Stimulated activated CD8-positive, alpha-beta memory T cell treated with anti-CD3 and anti-CD28 coated beads, Interleukin-2, amount 100 ng/mL, for 1 hour (primary cell): ENCODE measurements around the gene RSPH3.
"Not testable (repeated sequence)": the region's sequence is repeated elsewhere in the genome, so short reads cannot be mapped to it uniquely, and the experiment has no call there.

ENCODE experiments used
- DNase-seq, 2 donors: peaks; one replicate each; pipeline ENCODE4 v3.0.0-alpha.2; 2020; ENCODE audit warnings: low read depth in 2 of 2

Gene RSPH3

DNA sequence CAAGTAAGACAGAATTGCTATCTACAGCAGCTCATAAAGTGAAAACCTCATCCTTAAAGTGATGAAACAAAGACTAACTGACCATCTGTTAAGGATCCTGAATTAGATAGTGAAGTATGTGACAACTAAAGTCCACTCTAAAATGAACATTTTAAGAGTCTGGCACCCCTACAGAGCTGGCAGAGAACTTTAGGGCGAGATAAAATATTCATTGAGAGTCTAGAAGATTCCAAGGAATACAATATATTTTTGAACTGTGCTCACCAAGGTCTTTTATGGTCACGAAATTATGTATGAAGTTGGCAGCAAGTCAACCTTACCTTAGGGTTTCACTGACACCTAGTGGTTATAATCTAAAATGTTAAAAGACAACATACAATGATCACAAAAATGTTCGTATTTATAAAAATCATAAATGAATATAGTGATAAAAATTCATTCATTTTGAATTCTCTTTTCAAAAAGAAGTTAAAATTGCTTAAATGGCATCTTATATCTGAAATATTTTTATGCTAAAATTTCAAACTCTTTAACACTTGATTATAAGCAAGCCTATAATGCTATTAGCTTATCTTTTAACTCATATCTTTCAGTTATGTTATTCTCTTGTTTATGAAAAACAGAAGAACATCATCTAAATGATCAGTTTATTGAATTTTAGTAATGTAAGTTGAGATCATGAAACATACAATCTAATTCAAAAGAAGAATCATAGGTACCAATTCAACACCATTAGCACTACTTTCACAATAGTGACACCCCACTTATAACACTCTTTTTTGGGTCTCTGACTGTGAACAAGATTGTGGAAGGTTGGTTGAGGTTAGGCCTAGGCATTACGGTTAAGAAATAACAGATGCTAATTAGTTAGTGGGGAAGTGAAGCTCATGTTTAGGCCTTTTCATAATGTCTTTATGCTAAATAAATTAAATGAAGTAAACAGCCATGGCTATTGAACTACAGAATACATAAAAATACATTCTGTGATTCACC lies 27.5 kb downstream of the RSPH3 start:
- DNase-seq, result no peak

DNA sequence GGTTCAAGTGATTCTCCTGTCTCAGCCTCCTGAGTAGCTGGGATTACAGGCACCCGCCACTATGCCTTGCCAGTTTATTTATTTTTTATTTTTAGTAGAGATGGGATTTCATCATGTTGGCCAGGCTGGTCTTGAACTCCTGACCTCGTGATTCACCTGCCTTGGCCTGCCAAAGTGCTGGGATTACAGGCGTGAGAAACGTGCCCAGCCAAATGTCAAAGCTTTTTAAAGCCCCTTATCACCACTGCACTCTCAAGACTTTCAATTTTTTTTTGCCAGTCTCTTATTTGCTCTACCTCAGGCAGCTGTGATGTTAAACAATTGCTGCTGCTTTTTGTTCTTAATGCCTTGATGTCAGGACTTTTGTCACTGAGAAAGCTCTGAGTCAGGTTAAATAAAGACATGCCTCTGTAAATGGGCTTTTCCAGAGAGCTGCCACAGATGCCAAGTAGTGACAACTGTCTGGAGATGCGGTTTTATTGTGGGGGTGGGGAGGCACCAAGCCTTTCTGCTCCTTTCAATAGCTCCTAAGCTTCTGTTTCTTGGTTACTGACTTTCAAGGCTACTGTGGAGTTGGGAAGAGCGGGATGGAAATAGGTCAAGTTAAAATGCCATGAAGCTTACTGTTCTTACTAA lies 29.2 kb downstream of the RSPH3 start:
- no peak for DNase-seq

- no peak for DNase-seq
Observed at GRCh38 chr6:158969148-158969547, 30.9 kb downstream of the RSPH3 start.

DNA sequence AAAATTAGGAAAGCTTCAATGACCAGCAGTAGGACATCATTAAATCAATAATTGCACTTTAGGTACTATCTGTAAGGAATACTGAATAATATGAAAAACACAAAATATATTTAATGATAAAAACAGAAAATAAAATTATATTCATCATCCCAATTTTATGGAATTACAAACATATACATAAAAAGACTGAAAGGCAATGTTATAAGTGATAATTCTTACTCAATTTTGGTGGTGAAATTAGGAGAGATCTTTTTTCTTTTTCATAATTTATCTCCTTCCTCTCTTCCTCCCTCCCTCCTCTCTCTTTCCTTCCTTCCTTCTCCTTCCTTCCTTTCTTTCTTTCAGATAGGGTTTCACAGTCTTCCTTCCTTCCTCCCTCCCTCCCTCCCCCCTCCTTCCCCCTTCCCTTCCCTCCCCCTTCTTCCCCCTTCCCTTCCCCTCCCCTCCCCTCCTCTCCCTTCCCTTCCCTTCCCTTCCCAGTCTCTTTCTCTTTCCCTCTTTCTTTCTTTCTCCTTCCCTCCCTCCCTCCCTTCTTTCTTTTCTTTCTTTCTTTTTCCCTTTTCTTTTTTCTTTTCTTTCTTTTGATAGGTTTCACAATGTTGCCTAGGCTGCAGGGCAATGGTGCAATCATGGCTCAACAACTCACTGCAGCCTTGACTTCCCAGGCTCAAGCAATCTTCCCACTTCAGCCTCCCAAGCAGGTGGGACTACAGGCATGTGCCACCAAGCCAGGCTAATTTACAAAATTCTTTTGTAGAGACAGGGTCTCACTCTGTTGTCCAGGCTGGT lies 36.8 kb downstream of the RSPH3 start:
- no peak for DNase-seq

- DNase-seq, result no peak
Observed at GRCh38 chr6:158962371-158962770, 37.6 kb downstream of the RSPH3 start.

- DNase-seq, result no peak
Observed at GRCh38 chr6:158960026-158960425, 40.0 kb downstream of the RSPH3 start.

DNA sequence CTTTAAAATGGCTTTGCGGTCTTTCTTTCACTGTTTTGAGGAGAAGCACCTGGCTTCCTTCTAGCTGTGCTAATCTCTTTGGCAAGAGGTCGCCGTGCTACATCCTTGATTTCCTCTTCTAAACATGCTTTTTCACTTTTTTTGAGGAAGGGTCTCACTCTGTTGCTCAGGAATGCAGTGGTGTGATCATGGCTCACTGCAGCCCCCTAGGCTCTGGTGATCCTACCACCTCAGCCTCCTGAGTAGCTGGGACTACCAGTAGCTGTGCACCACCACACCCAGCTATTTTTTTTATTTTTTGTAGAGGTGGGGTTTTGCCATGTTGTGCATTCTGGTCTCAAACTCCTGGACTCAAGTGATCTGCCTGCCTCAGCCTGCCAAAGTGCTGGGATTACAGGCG lies 40.5 kb downstream of the RSPH3 start:
- no peak for DNase-seq

DNA sequence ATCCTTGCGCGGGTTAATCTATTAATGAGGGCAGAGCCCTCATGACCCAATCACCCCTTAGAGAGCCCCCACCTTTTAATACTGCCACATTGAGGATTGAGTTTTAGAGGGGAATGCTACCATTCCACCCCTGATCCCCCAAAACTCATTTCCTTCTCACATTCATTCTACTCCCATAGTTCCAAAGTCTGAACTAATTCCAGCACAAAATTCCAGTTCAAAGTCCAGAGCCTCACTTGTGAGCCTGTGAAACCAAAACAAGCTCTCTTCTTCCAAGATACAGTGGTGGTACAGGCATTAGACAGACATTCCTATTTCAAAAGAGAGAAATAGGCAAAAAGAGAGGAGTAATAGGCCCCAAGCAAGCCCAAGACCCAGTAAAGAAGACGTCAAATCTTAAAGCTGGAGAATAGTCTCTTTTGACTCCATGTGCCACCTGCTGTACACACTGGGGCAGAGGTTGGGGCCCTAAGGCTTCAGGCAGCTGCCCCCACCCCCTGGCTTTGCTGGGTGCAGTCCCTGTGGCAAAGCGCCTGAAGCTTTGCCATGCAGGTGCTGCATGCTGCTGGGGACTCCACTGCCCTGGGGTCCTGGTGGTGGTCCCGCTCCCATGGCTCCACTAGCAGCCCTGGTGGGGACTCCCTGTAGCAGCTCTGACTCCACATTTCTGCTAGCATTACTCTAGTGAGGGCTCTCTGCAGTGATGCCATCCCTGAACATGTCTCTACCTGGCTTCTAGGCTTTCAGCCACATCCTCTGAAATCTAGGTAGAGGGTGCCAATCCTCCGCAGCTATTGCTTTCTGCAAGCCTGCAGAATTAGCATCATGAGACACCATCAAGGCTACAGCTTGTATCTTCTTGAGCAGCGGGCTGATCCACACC lies 41.3 kb downstream of the RSPH3 start:
- DNase-seq, result no peak

- no peak for DNase-seq
Observed at GRCh38 chr6:158955255-158955654, 44.7 kb downstream of the RSPH3 start.

- DNase-seq, result no peak
Observed at GRCh38 chr6:158954753-158955152, 45.2 kb downstream of the RSPH3 start.

DNA sequence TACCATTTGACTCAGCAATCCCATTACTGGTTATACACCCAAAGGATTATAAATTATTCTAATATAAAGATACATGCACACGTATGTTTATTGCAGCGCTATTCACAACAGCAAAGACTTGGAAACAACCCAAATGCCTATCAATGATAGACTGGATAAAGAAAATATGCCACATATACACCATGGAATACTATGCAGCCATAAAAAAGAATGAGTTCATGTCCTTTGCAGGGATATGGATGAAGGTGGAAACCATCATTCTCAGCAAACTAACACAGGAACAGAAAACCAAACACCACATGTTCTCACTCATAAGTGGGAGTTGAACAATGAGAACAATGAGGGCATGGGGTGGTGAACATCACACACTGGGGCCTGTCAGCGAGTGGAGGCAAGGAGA lies 48.0 kb downstream of the RSPH3 start:
- not testable (repeated sequence) for DNase-seq

GRCh38 chr6:158951565-158951964 lies 48.4 kb downstream of the RSPH3 start:
- not testable (repeated sequence) for DNase-seq

GRCh38 chr6:158947284-158947683 lies 52.7 kb downstream of the RSPH3 start:
- no peak for DNase-seq

- DNase-seq, result no peak
Observed at GRCh38 chr6:158943380-158944032, 56.5 kb downstream of the RSPH3 start.

- no peak for DNase-seq
Observed at GRCh38 chr6:158942349-158942748, 57.7 kb downstream of the RSPH3 start.

GRCh38 chr6:158941246-158941645 lies 58.8 kb downstream of the RSPH3 start:
- DNase-seq, result no peak

DNA sequence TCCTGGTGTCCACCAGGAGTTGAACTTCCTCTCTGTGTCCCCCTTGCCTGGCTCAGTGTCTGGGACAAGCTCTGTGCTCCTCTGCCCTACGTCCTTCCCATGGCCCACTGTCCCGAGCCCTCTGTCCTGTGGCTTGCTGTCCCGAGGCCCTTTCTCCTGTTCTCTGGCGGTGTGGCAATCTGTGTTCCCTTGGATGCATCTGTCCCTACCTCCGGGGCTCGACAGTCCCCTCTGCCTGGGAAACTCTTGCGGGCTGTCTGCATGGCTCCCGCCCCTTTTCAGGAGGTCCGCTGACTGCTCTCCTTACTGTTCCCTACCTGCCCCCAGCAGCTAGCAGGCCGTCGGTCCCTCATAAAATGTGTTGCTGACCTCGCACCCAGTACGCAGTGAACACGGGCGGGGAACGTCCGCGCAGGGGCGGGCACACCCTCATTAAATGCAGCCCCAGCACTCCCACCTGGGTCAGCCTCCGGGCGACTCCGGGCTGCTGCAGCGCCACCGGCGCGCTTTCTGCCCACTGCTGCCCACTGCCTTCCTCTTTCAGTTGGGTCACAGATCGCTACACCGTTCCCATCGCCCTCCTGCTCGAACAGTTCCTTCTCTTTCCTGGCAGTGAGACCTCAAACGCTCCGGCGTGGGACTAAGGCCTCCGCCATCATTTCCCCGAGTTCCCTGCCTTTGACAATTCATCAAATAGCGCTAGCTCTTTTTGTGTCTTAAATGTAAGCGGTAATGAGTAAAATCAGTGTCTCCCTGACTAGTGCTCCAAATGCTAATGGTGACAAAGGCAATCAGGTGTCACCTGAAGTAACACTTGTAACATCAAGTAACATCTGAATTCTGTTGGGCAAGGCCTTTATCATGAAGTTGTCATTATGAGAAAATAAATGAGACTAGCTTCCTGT lies 60.5 kb downstream of the RSPH3 start:
- DNase-seq, result no peak

DNA sequence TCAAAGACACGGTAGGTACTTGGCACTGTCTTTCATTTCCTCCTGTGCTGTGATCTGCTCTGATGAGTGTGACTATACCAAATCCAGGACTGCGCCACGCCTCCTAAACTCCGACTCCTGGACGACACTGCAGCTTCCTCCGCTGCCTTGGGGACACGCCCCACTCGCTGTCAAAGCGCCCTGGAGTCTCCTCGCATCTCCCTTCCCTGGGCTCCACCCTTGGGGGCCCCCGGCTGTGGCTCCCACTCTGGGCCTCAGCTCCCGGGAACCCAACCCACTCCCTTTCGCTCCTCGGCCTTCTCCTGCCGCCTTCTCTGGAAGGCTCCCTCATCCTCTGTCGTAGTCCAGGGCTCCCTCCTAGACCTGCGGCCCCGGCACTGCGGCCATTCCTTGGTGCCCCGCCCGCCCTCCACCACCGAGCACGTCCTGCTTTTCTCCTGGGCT lies 61.2 kb downstream of the RSPH3 start:
- DNase-seq, result no peak

DNA sequence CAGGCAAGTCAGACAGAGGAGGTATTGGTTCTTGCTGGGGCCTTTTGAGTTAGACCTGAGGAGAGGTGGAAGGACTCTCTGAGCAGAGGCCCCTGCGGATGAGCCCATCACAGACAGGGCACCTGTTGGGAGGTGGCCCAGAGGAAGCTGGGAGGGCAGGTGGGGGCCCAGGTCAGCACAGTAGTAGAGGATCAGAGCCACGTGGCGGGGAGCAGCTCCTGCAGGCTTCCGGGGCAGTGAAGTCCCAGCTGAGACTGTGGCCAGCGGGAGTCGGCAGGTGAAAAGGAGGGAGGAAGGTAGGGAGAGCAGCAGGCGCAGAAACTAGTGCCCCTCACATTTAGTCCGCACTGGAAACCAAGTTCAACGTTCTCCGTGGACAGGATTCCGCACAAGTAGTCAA lies 61.8 kb downstream of the RSPH3 start:
- DNase-seq, result no peak

DNA sequence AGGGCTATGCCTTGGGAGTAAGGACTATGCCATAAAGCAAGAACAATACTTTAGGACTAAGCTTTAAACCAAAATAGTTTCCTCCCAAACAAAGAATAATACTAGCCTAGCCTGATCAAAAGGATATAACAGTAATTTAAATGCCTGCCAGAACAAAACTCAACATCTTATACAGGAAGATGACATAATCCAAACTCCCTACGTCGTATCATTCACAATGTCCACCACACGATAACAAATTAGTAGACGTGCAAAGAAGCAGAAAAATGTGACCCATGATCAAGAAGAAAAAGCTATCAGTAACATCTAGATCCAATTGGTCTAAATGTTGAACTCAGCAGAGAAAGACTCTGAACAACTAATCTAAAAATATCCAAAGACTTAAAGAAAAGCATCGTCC lies 65.8 kb downstream of the RSPH3 start:
- DNase-seq, result no peak
